Neutrophil (primary cell): ENCODE measurements around the gene TRMT1.
A peak's percentile ranks its signal among the peaks of the same experiment; 100 is the strongest.

Experiments
- H3K27ac ChIP-seq: fragments of 200-600 bp; sonication (generic); 2 replicates; pipeline ENCODE4 v1.5.1; 2016; ENCODE audit warnings: mild to moderate bottlenecking, moderate library complexity
- H3K27me3 ChIP-seq: fragments of 200-600 bp; sonication (generic); 2 replicates; pipeline ENCODE4 v1.6.0; 2016; ENCODE audit warnings: mild to moderate bottlenecking
- H3K36me3 ChIP-seq: fragments of 200-600 bp; sonication (generic); 2 replicates; pipeline ENCODE4 v1.5.1; 2017
- H3K4me1 ChIP-seq, 2 experiments: fragments of 200-600 bp in 1 of 2; sonication (generic) in 1 of 2; 1 replicate in 1 of 2; 2 replicates in 1 of 2; pipeline versions ENCODE4 v1.5.1 to v1.6.1; 2013 to 2016; ENCODE audit warnings: low read depth in 1 of 2, low read length in 1 of 2, mild to moderate bottlenecking in 1 of 2, moderate library complexity in 1 of 2; ENCODE audit not compliant: control insufficient read depth in 1 of 2, insufficient read depth in 1 of 2
- H3K4me3 ChIP-seq, 2 experiments: fragments of 200-600 bp in 1 of 2; sonication (generic) in 1 of 2; 1 replicate in 1 of 2; 2 replicates in 1 of 2; pipeline ENCODE4 v1.5.1; 2013 to 2016; ENCODE audit warnings: low read depth in 1 of 2, low read length in 1 of 2, mild to moderate bottlenecking in 1 of 2, moderate library complexity in 1 of 2
- H3K9me3 ChIP-seq: fragments of 200-600 bp; sonication (generic); 2 replicates; pipeline ENCODE4 v1.5.1; 2016
- CTCF ChIP-seq: fragments of 200-600 bp; sonication (generic); IDR thresholded peaks from 2 replicates; pipeline ENCODE4 v1.5.1; 2016; ENCODE audit warnings: antibody characterized with exemption

The TRMT1 gene

DNA sequence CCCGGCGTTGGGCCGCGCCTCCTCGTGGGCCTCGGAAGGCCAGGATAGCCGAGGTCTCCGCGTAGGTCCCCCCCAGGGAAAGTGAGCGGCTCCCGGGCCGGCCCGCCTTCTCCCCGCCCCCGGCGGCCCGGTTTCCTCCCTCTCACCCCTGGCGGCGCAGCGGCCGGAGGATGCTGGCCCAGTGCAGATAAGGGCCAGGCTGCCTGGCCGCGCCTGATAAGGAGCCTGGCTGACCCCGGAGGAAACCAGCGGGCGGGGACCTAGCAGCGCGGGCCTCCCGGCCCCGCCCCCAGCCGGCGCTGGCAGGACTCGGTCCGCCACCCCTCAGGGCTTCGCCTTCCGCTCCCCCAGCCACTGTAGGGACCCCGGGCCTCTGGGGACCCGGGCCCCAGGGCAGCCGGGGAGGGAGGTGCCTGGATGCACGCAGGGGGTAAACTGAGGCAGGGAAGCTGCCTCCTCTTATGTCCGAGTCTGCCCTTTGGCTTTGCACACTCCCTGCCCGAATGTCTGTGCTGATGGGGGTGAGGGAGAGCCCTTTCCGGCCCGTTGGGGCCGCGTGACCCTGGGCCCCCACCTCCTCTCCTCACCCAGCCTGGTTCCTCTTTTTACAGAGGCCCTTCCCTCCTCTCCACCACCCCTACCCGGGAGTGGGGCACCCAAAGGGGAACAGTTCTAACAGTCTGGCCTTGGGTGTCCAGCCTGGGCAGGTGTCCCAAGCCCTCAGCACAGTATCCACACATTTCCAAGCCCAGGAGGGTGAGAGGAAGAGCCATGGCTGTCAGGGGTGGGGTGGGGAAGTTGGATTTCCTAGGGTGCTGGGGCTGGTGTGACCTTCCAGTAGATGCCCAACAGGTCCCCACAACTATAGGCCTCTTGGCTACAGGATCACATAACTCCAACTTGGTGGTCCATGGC, 13.6 kb downstream of the TRMT1 start, which contains the start of gene LYL1:
TSS of gene LYL1 (minus strand) at position 193 of the 915 bp plus-strand sequence. CDS start 1,687 bp downstream, outside the sequence.
- H3K4me1 ChIP-seq = peaks cover 75 to 77% of the 10 kb centered on the region in 2 experiments
- H3K4me3 ChIP-seq = peak within 1 kb of the TSS; percentile 93 to 95

GRCh38 chr19:13102416-13102665, 14.2 kb downstream of the TRMT1 start:
- H3K4me3 ChIP-seq = peak overlapping the region; percentile 93 to 95
- H3K27ac ChIP-seq = peak overlapping the region; percentile 99
- no peaks in the 10 kb centered on the region for H3K27me3 ChIP-seq
- H3K36me3 ChIP-seq = peaks cover 14% of the 10 kb centered on the region
- TF ChIP-seq CTCF = no peak
- peaks cover 75 to 83% of the 10 kb centered on the region in 2 experiments for H3K4me1 ChIP-seq
- H3K9me3 ChIP-seq = no peaks in the 10 kb centered on the region

More for the DNA sequence above, 13.6 kb downstream of the TRMT1 start, which contains the start of gene LYL1:
- peak; percentile 17 for TF ChIP-seq CTCF
- Histone ChIP-seq H3K27ac (peak within 1 kb of the TSS; percentile 99), H3K36me3 (peaks cover 14% of the 10 kb centered on the region), H3K9me3 (no peaks in the 10 kb centered on the region), H3K27me3 (no peaks in the 10 kb centered on the region)

GRCh38 chr19:13101590-13102415, 14.7 kb downstream of the TRMT1 start:
- no peaks in the 10 kb centered on the region for H3K27me3 ChIP-seq
- H3K4me3 ChIP-seq = peak overlapping the region; percentile 93 to 95
- TF ChIP-seq CTCF = no peak
- peaks cover 14% of the 10 kb centered on the region for H3K36me3 ChIP-seq
- H3K9me3 ChIP-seq = no peaks in the 10 kb centered on the region
- H3K27ac ChIP-seq = peak overlapping the region; percentile 99
- H3K4me1 ChIP-seq = peaks cover 77 to 83% of the 10 kb centered on the region in 2 experiments

GRCh38 chr19:13100841-13101589, 15.5 kb downstream of the TRMT1 start:
- peak overlapping the region; percentile 93 to 95 for H3K4me3 ChIP-seq
- TF ChIP-seq CTCF = peak; percentile 18

GRCh38 chr19:13100031-13100588, 16.4 kb downstream of the TRMT1 start:
- peak overlapping the region; percentile 99 for H3K27ac ChIP-seq
- peaks cover 77 to 86% of the 10 kb centered on the region in 2 experiments for H3K4me1 ChIP-seq
- TF ChIP-seq CTCF = no peak
- H3K9me3 ChIP-seq = no peaks in the 10 kb centered on the region
- peaks cover 14% of the 10 kb centered on the region for H3K36me3 ChIP-seq
- H3K4me3 ChIP-seq = peak overlapping the region; percentile 93 to 95
- H3K27me3 ChIP-seq = no peaks in the 10 kb centered on the region

More at GRCh38 chr19:13100841-13101589, 15.5 kb downstream of the TRMT1 start:
- H3K27ac ChIP-seq = peak overlapping the region; percentile 99
- peaks cover 79 to 86% of the 10 kb centered on the region in 2 experiments for H3K4me1 ChIP-seq
- H3K9me3 ChIP-seq = no peaks in the 10 kb centered on the region
- H3K27me3 ChIP-seq = no peaks in the 10 kb centered on the region
- peaks cover 14% of the 10 kb centered on the region for H3K36me3 ChIP-seq
